K562 (cell line): ENCODE measurements around the gene DHX35. TPM values are rescaled to one million over a fixed set of nuclear protein-coding genes. Genes with fewer than 3 reads are reported as not detected.

Source experiments
- CLOCK ChIP-seq: fragments of 250-450 bp; sonication (Bioruptor Pico); IDR thresholded peaks from 2 replicates; pipeline ENCODE4 v1.4.0; 2020; ENCODE audit warnings: mild to moderate bottlenecking, moderate library complexity, borderline replicate concordance
- CTBP1 ChIP-seq: fragments of 450-650 bp; IDR thresholded peaks from 2 replicates; pipeline ENCODE4 v1.6.1; 2016; ENCODE audit warnings: borderline replicate concordance
- DLX4 ChIP-seq: fragments of 250-450 bp; sonication (Bioruptor Pico); IDR thresholded peaks from 2 replicates; pipeline ENCODE4 v1.6.1; 2021; ENCODE audit warnings: mild to moderate bottlenecking
- ETV5 ChIP-seq: sonication (generic); formaldehyde crosslinking; IDR thresholded peaks from 2 replicates; pipeline ENCODE4 v1.4.0; 2020; ENCODE audit warnings: low read depth, mild to moderate bottlenecking, missing genetic modification reagents
- FOXM1 ChIP-seq, 2 experiments: fragments of 450-650 bp in 1 of 2; sonication (generic) in 1 of 2; formaldehyde crosslinking in 1 of 2; IDR thresholded peaks; 2 replicates each; pipeline versions ENCODE4 v1.6.1 to v1.9.0; 2017 to 2022; ENCODE audit warnings: low read depth in 2 of 2, mild to moderate bottlenecking in 2 of 2, missing genetic modification reagents in 1 of 2, moderate library complexity in 1 of 2
- HDGF ChIP-seq: fragments of 450-650 bp; IDR thresholded peaks from 2 replicates; pipeline ENCODE4 v1.6.1; 2016
- JUN ChIP-seq, 2 experiments: sonication (generic) in 1 of 2; formaldehyde crosslinking in 1 of 2; IDR thresholded peaks; 2 replicates each; pipeline versions ENCODE4 v1.6.1 to v1.8.0; 2012 to 2022; ENCODE audit warnings: borderline replicate concordance in 2 of 2, mild to moderate bottlenecking in 2 of 2, improper control_type of control experiment in 1 of 2, low read depth in 1 of 2, low read length in 1 of 2, missing genetic modification reagents in 1 of 2
- NR4A1 ChIP-seq, 2 experiments: fragments of 250-450 bp in 1 of 2; fragments of 450-650 bp in 1 of 2; sonication (Bioruptor Pico) in 1 of 2; IDR thresholded peaks; 2 replicates each; pipeline versions ENCODE4 v1.4.0 to v1.6.1; 2016 to 2020; ENCODE audit warnings: mild to moderate bottlenecking in 2 of 2, missing compliant biosample characterization in 1 of 2, missing genetic modification characterization in 1 of 2, moderate library complexity in 1 of 2
- PTTG1 ChIP-seq: fragments of 450-650 bp; IDR thresholded peaks from 2 replicates; pipeline ENCODE4 v1.6.1; 2016; ENCODE audit warnings: low read depth, mild to moderate bottlenecking, missing genetic modification characterization, missing compliant biosample characterization
- U2AF1 ChIP-seq: fragments of 200-400 bp; formaldehyde crosslinking; optimal IDR thresholded peaks from 2 replicates; pipeline ENCODE3; 2017; ENCODE audit warnings: mild to moderate bottlenecking, low read depth, low read length, moderate library complexity
- ZBTB49 ChIP-seq: sonication (generic); formaldehyde crosslinking; IDR thresholded peaks from 2 replicates; pipeline ENCODE4 v1.8.0; 2022; ENCODE audit warnings: missing genetic modification reagents, mild to moderate bottlenecking, borderline replicate concordance
- ZBTB9 ChIP-seq: fragments of 450-650 bp; formaldehyde crosslinking; IDR thresholded peaks from 2 replicates; pipeline ENCODE4 v1.4.0; 2020; ENCODE audit warnings: mild to moderate bottlenecking, moderate library complexity
- ZC3H8 ChIP-seq: fragments of 450-650 bp; IDR thresholded peaks from 2 replicates; pipeline ENCODE4 v1.6.1; 2017
- ZNF347 ChIP-seq: fragments of 450-650 bp; formaldehyde crosslinking; IDR thresholded peaks from 2 replicates; pipeline ENCODE4 v1.4.0; 2020; ENCODE audit warnings: low read depth, mild to moderate bottlenecking, moderate library complexity
- ZNF398 ChIP-seq: fragments of 250-450 bp; sonication (Bioruptor Pico); IDR thresholded peaks from 2 replicates; pipeline ENCODE4 v1.8.0; 2021; ENCODE audit warnings: moderate library complexity, mild to moderate bottlenecking, inconsistent platforms
- ZNF449 ChIP-seq: fragments of 250-450 bp; sonication (Bioruptor Pico); IDR thresholded peaks from 2 replicates; pipeline ENCODE4 v1.8.0; 2022; ENCODE audit warnings: moderate library complexity, mild to moderate bottlenecking, inconsistent platforms
- polyA plus RNA-seq, 8 experiments: library from polyadenylated mRNA; depleted of rRNA in 4 of 8; stranded (reverse) in 5 of 8; unstranded in 3 of 8; fragments of >200 nt; fragmentation: Nextera tagmentation in 2 of 8; fragmentation: Illumina TruSeq in 1 of 8; extraction: Ambion mirVana in 2 of 8; extraction: Trizol in 1 of 8; gene quantifications; 2 replicates each; pipeline versions ENCODE4 v1.2.1 to v1.2.3, GENCODE V29; 2011 to 2014; ENCODE audit warnings: inconsistent platforms in 1 of 8, missing spikeins in 1 of 8
- total RNA-seq, 7 experiments: library from RNA; depleted of rRNA in 6 of 7; stranded (reverse); fragments of >200 nt in 6 of 7; fragmentation: Illumina TruSeq in 2 of 7; extraction: Trizol in 2 of 7; gene quantifications; 2 replicates each; pipeline versions ENCODE4 v1.2.1 to v1.2.3, GENCODE V29; 2011 to 2021; ENCODE audit warnings: low replicate concordance in 1 of 7

The DHX35 gene
- total and polyA plus RNA-seq, 9 of the 15 experiments (the other 6 are each of a cell fraction or from before 2014, with no cell fraction given): 6.5 to 25.6 (median 16.9) TPM

- TF ChIP-seq ZNF449 (peak; percentile 82), DLX4 (CRISPR knock-in tag) (no peak), CTBP1 (peak; percentile 85), CLOCK (no peak), ZBTB49 (CRISPR knock-in tag) (no peak), ZNF347 (CRISPR knock-in tag) (no peak), U2AF1 (no peak), ETV5 (CRISPR knock-in tag) (peak; percentile 94), HDGF (no peak), NR4A1 (CRISPR knock-in tag; IDR thresholded peaks at IDR 0.05) (0 out of 2 replicates have a peak, but pooled peaks have one; percentile 45), NR4A1 (tag; IDR thresholded peaks at IDR 0.05) (0 out of 2 replicates have a peak, but pooled peaks have one; percentile 48), PTTG1 (tag) (no peak), ZBTB9 (peak; percentile 70; the same call in 1 of the 2 replicates), ZC3H8 (no peak), JUN (IDR thresholded peaks at IDR 0.05; ENCODE audit: borderline replicate concordance, low read depth, low read length) (0 out of 2 replicates have a peak, but pooled peaks have one; percentile 58), JUN (CRISPR knock-in tag; IDR thresholded peaks at IDR 0.05; ENCODE audit: borderline replicate concordance) (no peak), FOXM1 (IDR thresholded peaks at IDR 0.05; ENCODE audit: low read depth) (peak; percentile 98), FOXM1 (CRISPR knock-in tag; IDR thresholded peaks at IDR 0.05; ENCODE audit: low read depth) (no peak), ZNF398 (CRISPR knock-in tag) (no peak)
Measured at GRCh38 chr20:38947931-38948362, 14.2 kb upstream of the DHX35 start (continued).
